K562 (cell line): Measurements from ENCODE around the gene CRADD. TPM values are rescaled to one million over a fixed set of nuclear protein-coding genes. Genes with fewer than 3 reads are reported as not detected.
"Not testable (repeated sequence)": the region's sequence is repeated elsewhere in the genome, so short reads cannot be mapped to it uniquely, and the experiment has no call there.

Experiments used
- ATAC-seq: fragments of 200-7000 bp; cut with Tn5 transposase; 3 replicates; pipeline ENCODE4 v1.9.1; 2020; ENCODE audit warnings: moderate library complexity
- BruUV-seq: library from RNA; stranded (reverse); fragments of 400-500 nt; replicated peaks from 2 replicates; lab custom pipeline; 2021; lab: Mats Ljungman, UMichigan
- CTCF ChIA-PET: fragments of 300-600 bp; formaldehyde crosslinking; extraction: SDS; loops from one replicate; lab custom pipeline; 2021; ENCODE audit warnings: low intra/inter-chr PET ratio; lab: Yijun Ruan, JAX
- POLR2A ChIA-PET: fragments of 300-600, 350-650 bp; sonication (Branson Sonifier 250); formaldehyde crosslinking; extraction: SDS; loops from one replicate; lab custom pipeline; 2021; ENCODE audit warnings: antibody characterized with exemption, inconsistent platforms; lab: Yijun Ruan, JAX
- DNase-seq, 4 experiments: peaks; one replicate each; pipeline versions ENCODE4 v3.0.0 to v3.0.0-alpha.2; 2011 to 2018; ENCODE audit warnings: low spot score in 3 of 4, mixed read lengths in 3 of 4; ENCODE audit errors: extremely low read depth in 1 of 4
- FAIRE-seq: peaks from 2 replicates; lab custom pipeline; 2011; peaks lifted over from hg19 to GRCh38; lab: Jason Lieb, UNC
- H2AFZ ChIP-seq: 2 replicates; pipeline ENCODE4 v1.6.0; 2011; ENCODE audit warnings: low read depth, low read length, control low read depth, inconsistent platforms
- H3K27ac ChIP-seq: fragments of 200-600 bp; 3 replicates; pipeline ENCODE4 v1.8.0; 2011; ENCODE audit warnings: low read depth, mild to moderate bottlenecking, control low read depth, inconsistent platforms, low read length, moderate library complexity, mixed read lengths; ENCODE audit errors: extremely low read depth
- H3K27me3 ChIP-seq, 2 experiments: fragments of 300-600 bp in 1 of 2; 2 replicates in 1 of 2; 3 replicates in 1 of 2; pipeline versions ENCODE4 v1.6.0 to v1.8.0; 2011; ENCODE audit warnings: inconsistent platforms in 2 of 2, low read length in 2 of 2, mild to moderate bottlenecking in 1 of 2, mixed read lengths in 1 of 2, moderate library complexity in 1 of 2; ENCODE audit not compliant: control insufficient read depth in 2 of 2, insufficient read depth in 2 of 2
- H3K36me3 ChIP-seq: fragments of 300-600 bp; 3 replicates; pipeline ENCODE4 v1.8.0; 2011; ENCODE audit warnings: mild to moderate bottlenecking, low read length, inconsistent platforms; ENCODE audit not compliant: control insufficient read depth, insufficient read depth
- H3K4me1 ChIP-seq, 2 experiments: fragments of 200-600 bp in 1 of 2; replicated peaks in 1 of 2; 2 replicates in 1 of 2; 3 replicates in 1 of 2; pipeline versions ENCODE4 v1.5.1 to v1.8.0; 2011; ENCODE audit warnings: inconsistent platforms in 2 of 2, low read length in 2 of 2, mild to moderate bottlenecking in 1 of 2, mixed read lengths in 1 of 2, moderate library complexity in 1 of 2; ENCODE audit not compliant: control insufficient read depth in 2 of 2, insufficient read depth in 2 of 2
- H3K4me2 ChIP-seq: 2 replicates; pipeline ENCODE4 v1.6.1; 2011; ENCODE audit warnings: low read length, control low read depth, inconsistent platforms, mixed read lengths; ENCODE audit not compliant: insufficient read depth
- H3K4me3 ChIP-seq: fragments of 200-600 bp; sonication (generic), shearing (Covaris generic); 2 replicates; pipeline ENCODE4 v1.5.1; 2016; ENCODE audit warnings: control low read depth, inconsistent platforms
- H3K79me2 ChIP-seq: fragments of 200-600 bp; 3 replicates; pipeline ENCODE4 v1.8.0; 2011; ENCODE audit warnings: low read length, inconsistent platforms; ENCODE audit not compliant: control insufficient read depth, insufficient read depth
- H3K9ac ChIP-seq, 2 experiments: 2 replicates each; pipeline versions ENCODE4 v1.6.0 to v1.6.1; 2011; ENCODE audit warnings: low read depth in 2 of 2, low read length in 2 of 2, control low read depth in 1 of 2, inconsistent platforms in 1 of 2, mild to moderate bottlenecking in 1 of 2, mixed read lengths in 1 of 2; ENCODE audit not compliant: insufficient read depth in 1 of 2
- H3K9me1 ChIP-seq: one replicate; pipeline ENCODE4 v1.6.0; 2011; ENCODE audit warnings: inconsistent platforms, mild to moderate bottlenecking, low read length, moderate library complexity; ENCODE audit not compliant: control insufficient read depth, insufficient read depth
- H3K9me3 ChIP-seq: replicated peaks from 2 replicates; pipeline ENCODE4 v1.5.1; 2011; ENCODE audit warnings: low read depth, low read length, inconsistent platforms; ENCODE audit not compliant: control insufficient read depth, insufficient read depth
- H4K20me1 ChIP-seq: replicated peaks from 2 replicates; pipeline ENCODE4 v1.6.1; 2011; ENCODE audit warnings: low read length, inconsistent platforms, mixed read lengths; ENCODE audit not compliant: control insufficient read depth, insufficient read depth
- WGBS: fragments of 100-300 bp; shearing (Covaris generic); methylation state at CpG from one replicate; pipeline ENCODE4 v1.1.6; 2016; ENCODE audit warnings: low coverage, mixed read lengths; ENCODE audit not compliant: insufficient coverage; ENCODE audit errors: missing lambda C conversion rate; 5-methylcytosine and 5-hydroxymethylcytosine counted together
- in situ Hi-C: fragments of 300-500 bp; cut with MboI; formaldehyde crosslinking; loops from 4 replicates; pipeline ENCODE4 v1.15.0; 2018; ENCODE audit warnings: inconsistent platforms, mixed read lengths
- intact Hi-C: fragments of 100-400 bp; cut with micrococcal nuclease; formaldehyde crosslinking; loops from 2 replicates; pipeline ENCODE4 v1.14.2; 2022
- polyA plus RNA-seq, 8 experiments: library from polyadenylated mRNA; depleted of rRNA in 4 of 8; stranded (reverse) in 5 of 8; unstranded in 3 of 8; fragments of >200 nt; fragmentation: Nextera tagmentation in 2 of 8; fragmentation: Illumina TruSeq in 1 of 8; extraction: Ambion mirVana in 2 of 8; extraction: Trizol in 1 of 8; gene quantifications; 2 replicates each; pipeline versions ENCODE4 v1.2.1 to v1.2.3, GENCODE V29; 2011 to 2014; ENCODE audit warnings: inconsistent platforms in 1 of 8, missing spikeins in 1 of 8
- total RNA-seq, 7 experiments: library from RNA; depleted of rRNA in 6 of 7; stranded (reverse); fragments of >200 nt in 6 of 7; fragmentation: Illumina TruSeq in 2 of 7; extraction: Trizol in 2 of 7; gene quantifications; 2 replicates each; pipeline versions ENCODE4 v1.2.1 to v1.2.3, GENCODE V29; 2011 to 2021; ENCODE audit warnings: low replicate concordance in 1 of 7
- TF ChIP-seq, protein P1 (sequence below): fragments of 450-650 bp; IDR thresholded peaks from 2 replicates; pipeline ENCODE4 v1.6.1; 2018; ENCODE audit not compliant: partially characterized antibody

CRADD gene
- total and polyA plus RNA-seq, 9 of the 15 experiments (the other 6 are each of a cell fraction or from before 2014, with no cell fraction given): 20.5 to 41.1 (median 25.9) TPM

- H3K79me2 ChIP-seq: peaks cover 34% of the 10 kb centered on the region
- intact Hi-C loops, H3K4me3 ChIP-seq, H3K27me3 ChIP-seq, H4K20me1 ChIP-seq, CTCF ChIA-PET, H3K9me1 ChIP-seq, H3K4me2 ChIP-seq, in situ Hi-C loops, POLR2A ChIA-PET, H3K9me3 ChIP-seq, H2AFZ ChIP-seq, FAIRE-seq, H3K36me3 ChIP-seq, DNase-seq, BruUV-seq: not testable (repeated sequence)
- peak overlapping the region; percentile 38; the same call in 1 of the 3 replicates for H3K27ac ChIP-seq
- TF ChIP-seq, protein P1, sequence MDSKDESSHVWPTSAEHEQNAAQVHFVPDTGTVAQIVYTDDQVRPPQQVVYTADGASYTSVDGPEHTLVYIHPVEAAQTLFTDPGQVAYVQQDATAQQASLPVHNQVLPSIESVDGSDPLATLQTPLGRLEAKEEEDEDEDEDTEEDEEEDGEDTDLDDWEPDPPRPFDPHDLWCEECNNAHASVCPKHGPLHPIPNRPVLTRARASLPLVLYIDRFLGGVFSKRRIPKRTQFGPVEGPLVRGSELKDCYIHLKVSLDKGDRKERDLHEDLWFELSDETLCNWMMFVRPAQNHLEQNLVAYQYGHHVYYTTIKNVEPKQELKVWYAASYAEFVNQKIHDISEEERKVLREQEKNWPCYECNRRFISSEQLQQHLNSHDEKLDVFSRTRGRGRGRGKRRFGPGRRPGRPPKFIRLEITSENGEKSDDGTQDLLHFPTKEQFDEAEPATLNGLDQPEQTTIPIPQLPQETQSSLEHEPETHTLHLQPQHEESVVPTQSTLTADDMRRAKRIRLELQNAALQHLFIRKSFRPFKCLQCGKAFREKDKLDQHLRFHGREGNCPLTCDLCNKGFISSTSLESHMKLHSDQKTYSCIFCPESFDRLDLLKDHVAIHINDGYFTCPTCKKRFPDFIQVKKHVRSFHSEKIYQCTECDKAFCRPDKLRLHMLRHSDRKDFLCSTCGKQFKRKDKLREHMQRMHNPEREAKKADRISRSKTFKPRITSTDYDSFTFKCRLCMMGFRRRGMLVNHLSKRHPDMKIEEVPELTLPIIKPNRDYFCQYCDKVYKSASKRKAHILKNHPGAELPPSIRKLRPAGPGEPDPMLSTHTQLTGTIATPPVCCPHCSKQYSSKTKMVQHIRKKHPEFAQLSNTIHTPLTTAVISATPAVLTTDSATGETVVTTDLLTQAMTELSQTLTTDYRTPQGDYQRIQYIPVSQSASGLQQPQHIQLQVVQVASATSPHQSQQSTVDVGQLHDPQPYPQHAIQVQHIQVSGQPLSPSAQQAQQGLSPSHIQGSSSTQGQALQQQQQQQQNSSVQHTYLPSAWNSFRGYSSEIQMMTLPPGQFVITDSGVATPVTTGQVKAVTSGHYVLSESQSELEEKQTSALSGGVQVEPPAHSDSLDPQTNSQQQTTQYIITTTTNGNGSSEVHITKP: peak; percentile 24
- peaks cover 3 to 39% of the 10 kb centered on the region in 2 experiments; a peak in 4 of 5 replicates for H3K4me1 ChIP-seq
- H3K9ac ChIP-seq: 0 out of 4 replicates have a peak overlapping the region, but pooled peaks of 1 of the 2 experiments have one; percentile 2
- peak; percentile 6; the same call in 2 of the 3 replicates for ATAC-seq
- 93% methylated on average over 1 of the region's 1 CpG for WGBS
Observed at GRCh38 chr12:93711502-93711901, 34.3 kb downstream of the CRADD start.
